WI38 (cell line): ENCODE measurements around the gene GRM2.

Experiments used
- H3K4me3 ChIP-seq: 2 replicates; pipeline ENCODE4 v1.5.1; 2011; ENCODE audit warnings: low read depth, mild to moderate bottlenecking, control low read depth, low read length
- CTCF ChIP-seq: IDR thresholded peaks from 2 replicates; pipeline ENCODE4 v1.5.1; 2012; ENCODE audit warnings: low read depth, mild to moderate bottlenecking, control low read depth, low read length

Gene GRM2

GRCh38 chr3:51686512-51687215, 20.2 kb upstream of the GRM2 start:
- no peak overlapping the region for H3K4me3 ChIP-seq
- no peak for TF ChIP-seq CTCF

GRCh38 chr3:51687431-51688205, 19.2 kb upstream of the GRM2 start:
- H3K4me3 ChIP-seq = no peak overlapping the region
- no peak for TF ChIP-seq CTCF

GRCh38 chr3:51688206-51688600, 18.7 kb upstream of the GRM2 start:
- no peak overlapping the region for H3K4me3 ChIP-seq
- TF ChIP-seq CTCF = no peak

GRCh38 chr3:51691021-51691420, 15.8 kb upstream of the GRM2 start:
- no peak for TF ChIP-seq CTCF
- H3K4me3 ChIP-seq = no peak overlapping the region

GRCh38 chr3:51691949-51692348, 14.9 kb upstream of the GRM2 start:
- TF ChIP-seq CTCF = no peak
- no peak overlapping the region for H3K4me3 ChIP-seq

- no peak for TF ChIP-seq CTCF
- no peak overlapping the region for H3K4me3 ChIP-seq
These were observed 13.9 kb upstream of the GRM2 start for GRCh38 chr3:51692980-51693395.

- TF ChIP-seq CTCF = no peak
- no peak overlapping the region for H3K4me3 ChIP-seq
These were observed 9.9 kb upstream of the GRM2 start for GRCh38 chr3:51696954-51697353.
